SK-N-SH (cell line): Measurements from ENCODE around the gene MMAB. TPM values are rescaled to one million over a fixed set of nuclear protein-coding genes. Genes with fewer than 3 reads are reported as not detected.

ENCODE experiments used
- CTCF ChIA-PET: fragments of 300-600, 350-600 bp; formaldehyde crosslinking; extraction: SDS; loops from one replicate; lab custom pipeline; 2021; lab: Yijun Ruan, JAX
- POLR2A ChIA-PET: fragments of 350-600 bp; sonication (Branson Sonifier 250); formaldehyde crosslinking; extraction: SDS; loops from one replicate; lab custom pipeline; 2020; ENCODE audit warnings: antibody characterized with exemption, inconsistent platforms; lab: Yijun Ruan, JAX
- DNase-seq: peaks from one replicate; pipeline ENCODE4 v3.0.0; 2012
- H2AFZ ChIP-seq: fragments of 200-600 bp; sonication (generic); 2 replicates; pipeline ENCODE4 v1.8.1; 2016; ENCODE audit warnings: antibody characterized with exemption, mild to moderate bottlenecking, low read depth
- H3F3A ChIP-seq: fragments of 200-600 bp; sonication (generic); replicated peaks from 2 replicates; pipeline ENCODE3; 2016; ENCODE audit warnings: antibody characterized with exemption, mild to moderate bottlenecking; ENCODE audit not compliant: insufficient read depth
- H3K27ac ChIP-seq, 2 experiments: fragments of 200-500 bp in 1 of 2; fragments of 200-600 bp in 1 of 2; sonication (Bioruptor generic) in 1 of 2; sonication (generic), shearing (Covaris generic) in 1 of 2; 2 replicates each; pipeline versions ENCODE4 v1.5.1 to v1.6.1; 2014 to 2016; ENCODE audit warnings: low read depth in 2 of 2, inconsistent platforms in 1 of 2, low read length in 1 of 2, mild to moderate bottlenecking in 1 of 2, mixed read lengths in 1 of 2
- H3K27me3 ChIP-seq: fragments of 200-600 bp; sonication (generic), shearing (Covaris generic); 2 replicates; pipeline ENCODE4 v1.6.1; 2016; ENCODE audit warnings: mixed run types; ENCODE audit not compliant: insufficient read depth
- H3K36me3 ChIP-seq, 2 experiments: fragments of 200-500 bp in 1 of 2; fragments of 200-600 bp in 1 of 2; sonication (Bioruptor generic) in 1 of 2; sonication (generic) in 1 of 2; replicated peaks in 1 of 2; 2 replicates each; pipeline versions ENCODE3 to v1.5.1; 2014 to 2016; ENCODE audit warnings: low read length in 1 of 2, mild to moderate bottlenecking in 1 of 2; ENCODE audit not compliant: insufficient read depth in 2 of 2, control insufficient read depth in 1 of 2
- H3K4me1 ChIP-seq, 2 experiments: fragments of 200-500 bp in 1 of 2; fragments of 200-600 bp in 1 of 2; sonication (Bioruptor generic) in 1 of 2; sonication (generic), shearing (Covaris generic) in 1 of 2; 2 replicates each; pipeline versions ENCODE4 v1.5.1 to v1.6.1; 2014 to 2016; ENCODE audit warnings: low read depth in 1 of 2, low read length in 1 of 2, mixed run types in 1 of 2; ENCODE audit not compliant: insufficient read depth in 2 of 2, control insufficient read depth in 1 of 2
- H3K4me2 ChIP-seq: fragments of 200-600 bp; sonication (generic), shearing (Covaris generic); 2 replicates; pipeline ENCODE4 v1.6.1; 2017; ENCODE audit warnings: mixed run types
- H3K4me3 ChIP-seq, 2 experiments: fragments of 200-500 bp in 1 of 2; fragments of 200-600 bp in 1 of 2; sonication (Bioruptor generic) in 1 of 2; sonication (generic), shearing (Covaris generic) in 1 of 2; 2 replicates each; pipeline versions ENCODE4 v1.5.1 to v1.8.1; 2014 to 2016; ENCODE audit warnings: low read depth in 2 of 2, inconsistent platforms in 1 of 2, low read length in 1 of 2, mild to moderate bottlenecking in 1 of 2, mixed read lengths in 1 of 2, moderate library complexity in 1 of 2
- H3K79me2 ChIP-seq: fragments of 200-600 bp; sonication (generic); 2 replicates; pipeline ENCODE4 v1.8.1; 2017; ENCODE audit warnings: mild to moderate bottlenecking; ENCODE audit not compliant: insufficient read depth
- H3K9ac ChIP-seq: fragments of 200-600 bp; sonication (generic); 2 replicates; pipeline ENCODE4 v1.6.1; 2017; ENCODE audit warnings: mixed run types
- H3K9me2 ChIP-seq: fragments of 200-600 bp; sonication (generic); 2 replicates; pipeline ENCODE4 v1.6.1; 2017; ENCODE audit warnings: mixed run types
- H3K9me3 ChIP-seq: fragments of 200-600 bp; sonication (generic); 2 replicates; pipeline ENCODE4 v1.6.1; 2017; ENCODE audit warnings: mixed run types, mild to moderate bottlenecking, moderate library complexity
- H4K20me1 ChIP-seq: fragments of 200-600 bp; sonication (generic); 2 replicates; pipeline ENCODE4 v1.6.1; 2017; ENCODE audit warnings: mild to moderate bottlenecking, mixed run types; ENCODE audit not compliant: insufficient read depth
- FOXM1 ChIP-seq: IDR thresholded peaks from 2 replicates; pipeline ENCODE4 v1.4.0; 2012; ENCODE audit warnings: low read depth, mild to moderate bottlenecking
- GABPA ChIP-seq: IDR thresholded peaks from 2 replicates; pipeline ENCODE4 v1.4.0; 2012; ENCODE audit warnings: low read depth, mild to moderate bottlenecking
- MEF2A ChIP-seq: IDR thresholded peaks from 2 replicates; pipeline ENCODE4 v1.4.0; 2012; ENCODE audit warnings: low read depth, borderline replicate concordance
- NFIC ChIP-seq: IDR thresholded peaks from 2 replicates; pipeline ENCODE4 v1.4.0; 2012; ENCODE audit warnings: borderline replicate concordance
- NRF1 ChIP-seq: IDR thresholded peaks from 2 replicates; pipeline ENCODE4 v1.6.1; 2012; ENCODE audit warnings: low read depth, mild to moderate bottlenecking, low read length
- POLR2AphosphoS5 ChIP-seq: IDR thresholded peaks from 2 replicates; pipeline ENCODE4 v1.6.1; 2012; ENCODE audit warnings: low read depth, low read length
- RFX5 ChIP-seq: IDR thresholded peaks from 2 replicates; pipeline ENCODE4 v1.6.1; 2012; ENCODE audit warnings: mild to moderate bottlenecking, improper control_type of control experiment, low read length
- SIN3A ChIP-seq: IDR thresholded peaks from 2 replicates; pipeline ENCODE4 v1.6.1; 2012; ENCODE audit warnings: low read depth, mild to moderate bottlenecking, low read length, moderate library complexity, borderline replicate concordance
- TAF1 ChIP-seq: IDR thresholded peaks from 2 replicates; pipeline ENCODE4 v1.6.1; 2012; ENCODE audit warnings: low read depth, mild to moderate bottlenecking, low read length, moderate library complexity, borderline replicate concordance
- YY1 ChIP-seq: IDR thresholded peaks from 2 replicates; pipeline ENCODE4 v1.4.0; 2012; ENCODE audit warnings: low read depth, mild to moderate bottlenecking
- WGBS: methylation state at CpG from one replicate; pipeline ENCODE4 v1.1.6; 2017; ENCODE audit warnings: low lambda C conversion rate; 5-methylcytosine and 5-hydroxymethylcytosine counted together
- polyA plus RNA-seq, 3 experiments: library from polyadenylated mRNA; depleted of rRNA; stranded (reverse); fragments of >200 nt; gene quantifications; 2 replicates each; pipeline ENCODE4 v1.2.3, GENCODE V29; 2012
- TF ChIP-seq, protein P1 (sequence below): IDR thresholded peaks from 2 replicates; pipeline ENCODE4 v1.4.0; 2012; ENCODE audit warnings: low read depth, borderline replicate concordance
- TF ChIP-seq, protein P2 (sequence below): IDR thresholded peaks from 2 replicates; pipeline ENCODE4 v1.4.0; 2012; ENCODE audit warnings: low read depth, borderline replicate concordance
- TF ChIP-seq, protein P3 (sequence below): fragments of 150-350 bp; IDR thresholded peaks from 2 replicates; pipeline ENCODE4 v1.6.1; 2016; ENCODE audit warnings: mild to moderate bottlenecking, low read depth, low read length
- TF ChIP-seq, protein P4 (sequence below): IDR thresholded peaks from 2 replicates; pipeline ENCODE4; 2012

The MMAB gene
- polyA plus RNA-seq, 1 of the 3 experiments (the other 2 are of a cell fraction), result 15.9 TPM

DNA sequence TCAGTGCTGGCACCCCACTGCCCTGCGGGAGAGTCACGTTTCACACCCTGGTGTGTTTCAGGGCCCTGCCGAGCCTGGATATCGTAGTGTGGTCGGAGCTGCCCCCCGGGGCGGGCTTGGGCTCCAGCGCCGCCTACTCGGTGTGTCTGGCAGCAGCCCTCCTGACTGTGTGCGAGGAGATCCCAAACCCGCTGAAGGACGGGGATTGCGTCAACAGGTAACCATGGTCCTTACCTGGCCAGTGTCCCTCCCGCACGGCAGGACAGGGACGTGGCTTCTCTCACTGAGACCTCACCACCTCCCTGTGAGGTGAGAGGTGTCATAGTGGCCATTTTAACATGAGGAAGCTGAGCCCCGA lies 8.0 kb upstream of the MMAB start (continued):
- TF ChIP-seq, protein P1, sequence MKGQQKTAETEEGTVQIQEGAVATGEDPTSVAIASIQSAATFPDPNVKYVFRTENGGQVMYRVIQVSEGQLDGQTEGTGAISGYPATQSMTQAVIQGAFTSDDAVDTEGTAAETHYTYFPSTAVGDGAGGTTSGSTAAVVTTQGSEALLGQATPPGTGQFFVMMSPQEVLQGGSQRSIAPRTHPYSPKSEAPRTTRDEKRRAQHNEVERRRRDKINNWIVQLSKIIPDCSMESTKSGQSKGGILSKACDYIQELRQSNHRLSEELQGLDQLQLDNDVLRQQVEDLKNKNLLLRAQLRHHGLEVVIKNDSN, result no peak
- TF ChIP-seq NRF1 (no peak), POLR2AphosphoS5 (no peak), YY1 (no peak)
- TF ChIP-seq, protein P2, sequence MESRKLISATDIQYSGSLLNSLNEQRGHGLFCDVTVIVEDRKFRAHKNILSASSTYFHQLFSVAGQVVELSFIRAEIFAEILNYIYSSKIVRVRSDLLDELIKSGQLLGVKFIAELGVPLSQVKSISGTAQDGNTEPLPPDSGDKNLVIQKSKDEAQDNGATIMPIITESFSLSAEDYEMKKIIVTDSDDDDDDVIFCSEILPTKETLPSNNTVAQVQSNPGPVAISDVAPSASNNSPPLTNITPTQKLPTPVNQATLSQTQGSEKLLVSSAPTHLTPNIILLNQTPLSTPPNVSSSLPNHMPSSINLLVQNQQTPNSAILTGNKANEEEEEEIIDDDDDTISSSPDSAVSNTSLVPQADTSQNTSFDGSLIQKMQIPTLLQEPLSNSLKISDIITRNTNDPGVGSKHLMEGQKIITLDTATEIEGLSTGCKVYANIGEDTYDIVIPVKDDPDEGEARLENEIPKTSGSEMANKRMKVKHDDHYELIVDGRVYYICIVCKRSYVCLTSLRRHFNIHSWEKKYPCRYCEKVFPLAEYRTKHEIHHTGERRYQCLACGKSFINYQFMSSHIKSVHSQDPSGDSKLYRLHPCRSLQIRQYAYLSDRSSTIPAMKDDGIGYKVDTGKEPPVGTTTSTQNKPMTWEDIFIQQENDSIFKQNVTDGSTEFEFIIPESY, result no peak

DNA sequence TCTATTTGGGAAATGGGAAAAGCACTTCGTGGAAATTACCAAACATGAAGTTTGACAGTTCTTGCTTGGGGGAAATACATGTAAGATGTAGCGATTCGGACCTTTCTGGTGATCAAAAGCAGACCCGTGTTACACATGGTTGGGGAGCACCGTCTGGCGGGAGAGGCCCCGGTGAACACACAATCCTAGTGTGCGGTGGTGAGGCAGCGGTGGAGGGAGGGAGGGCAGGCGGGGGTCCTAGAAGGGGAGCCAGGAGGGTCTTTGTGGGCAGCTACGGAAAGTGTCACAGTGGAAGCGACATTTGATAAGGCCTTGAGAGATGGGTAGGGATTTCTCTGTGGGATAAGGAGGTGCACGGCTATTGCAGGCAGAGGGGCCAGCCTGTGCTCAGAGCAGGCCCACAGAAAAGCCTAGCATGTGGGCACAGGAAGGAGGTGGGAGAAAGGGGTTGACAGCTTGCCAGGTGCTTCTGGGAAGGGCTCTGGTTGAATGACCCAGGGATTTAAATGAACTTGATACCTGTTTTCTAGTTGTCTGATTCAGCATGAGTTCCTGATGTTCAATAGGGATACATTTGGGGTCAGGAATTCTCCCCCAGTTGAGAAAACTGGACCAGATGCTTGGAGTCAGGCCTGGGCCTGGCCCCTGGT lies 7.5 kb upstream of the MMAB start:
- WGBS, result 91% methylated on average over 13 of the region's 13 CpGs

More for the DNA sequence above, 7.5 kb upstream of the MMAB start:
- TF ChIP-seq MEF2A (no peak), FOXM1 (no peak), GABPA (no peak), NRF1 (no peak), SIN3A (no peak), RFX5 (no peak), TAF1 (no peak), NFIC (no peak)
- TF ChIP-seq, protein P3, sequence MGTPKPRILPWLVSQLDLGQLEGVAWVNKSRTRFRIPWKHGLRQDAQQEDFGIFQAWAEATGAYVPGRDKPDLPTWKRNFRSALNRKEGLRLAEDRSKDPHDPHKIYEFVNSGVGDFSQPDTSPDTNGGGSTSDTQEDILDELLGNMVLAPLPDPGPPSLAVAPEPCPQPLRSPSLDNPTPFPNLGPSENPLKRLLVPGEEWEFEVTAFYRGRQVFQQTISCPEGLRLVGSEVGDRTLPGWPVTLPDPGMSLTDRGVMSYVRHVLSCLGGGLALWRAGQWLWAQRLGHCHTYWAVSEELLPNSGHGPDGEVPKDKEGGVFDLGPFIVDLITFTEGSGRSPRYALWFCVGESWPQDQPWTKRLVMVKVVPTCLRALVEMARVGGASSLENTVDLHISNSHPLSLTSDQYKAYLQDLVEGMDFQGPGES, result no peak
- TF ChIP-seq, protein P4, sequence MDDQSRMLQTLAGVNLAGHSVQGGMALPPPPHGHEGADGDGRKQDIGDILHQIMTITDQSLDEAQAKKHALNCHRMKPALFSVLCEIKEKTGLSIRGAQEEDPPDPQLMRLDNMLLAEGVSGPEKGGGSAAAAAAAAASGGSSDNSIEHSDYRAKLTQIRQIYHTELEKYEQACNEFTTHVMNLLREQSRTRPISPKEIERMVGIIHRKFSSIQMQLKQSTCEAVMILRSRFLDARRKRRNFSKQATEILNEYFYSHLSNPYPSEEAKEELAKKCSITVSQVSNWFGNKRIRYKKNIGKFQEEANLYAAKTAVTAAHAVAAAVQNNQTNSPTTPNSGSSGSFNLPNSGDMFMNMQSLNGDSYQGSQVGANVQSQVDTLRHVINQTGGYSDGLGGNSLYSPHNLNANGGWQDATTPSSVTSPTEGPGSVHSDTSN, result no peak
- TF ChIP-seq, all 33 proteins: peak for 0
- Histone ChIP-seq H3K4me2 (no peak overlapping the region), H3K9me3 (no peaks in the 10 kb centered on the region), H3K27me3 (no peaks in the 10 kb centered on the region), H3K36me3 (peaks cover 10 to 36% of the 10 kb centered on the region in 2 experiments), H3K27ac (no peak overlapping the region; a peak in 1 of 4 replicates), H3K9ac (no peak overlapping the region), H3K9me2 (no peaks in the 10 kb centered on the region), H3K4me3 (no peak overlapping the region), H2AFZ (no peak overlapping the region), H3K4me1 (peaks cover 0 to 4% of the 10 kb centered on the region in 2 experiments; a peak in 1 of 4 replicates), H3K79me2 (no peaks in the 10 kb centered on the region), H3F3A (no peaks in the 10 kb centered on the region), H4K20me1 (no peaks in the 10 kb centered on the region)
- POLR2A ChIA-PET, result no interaction called here
- CTCF ChIA-PET, result interaction anchor here (0.6 to 0.7 kb wide), 2 partner anchors 62 to 133 kb away, joined by 3 to 5 read pairs; no protein-coding TSS in a partner anchor
- no peak for DNase-seq
